Measurements from ENCODE around the gene GH1.
"Not testable (repeated sequence)": the region's sequence is repeated elsewhere in the genome, so short reads cannot be mapped to it uniquely, and the experiment has no call there.

The GH1 gene

DNA sequence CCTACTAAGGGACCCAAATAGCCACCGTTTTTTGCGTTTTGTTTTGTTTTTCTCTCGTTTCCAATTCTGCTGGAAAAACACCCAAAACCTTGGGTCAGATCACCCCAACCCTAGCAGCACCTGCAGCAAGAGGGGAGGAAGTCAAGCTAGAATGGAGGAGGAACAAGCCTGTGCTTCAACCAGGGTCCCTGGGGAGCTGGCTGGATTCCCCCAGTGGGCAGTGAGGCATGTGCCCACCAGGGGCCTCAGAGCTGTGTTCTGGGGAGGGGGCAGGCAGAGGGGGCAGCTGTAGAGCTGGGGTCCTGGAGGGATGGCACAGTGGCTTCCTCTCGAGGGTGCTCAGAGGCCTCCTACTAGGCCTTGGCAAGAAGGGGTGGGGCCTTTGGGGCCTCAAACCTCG is 7.0 kb upstream of the GH1 start:
- no peak for DNase-seq

DNA sequence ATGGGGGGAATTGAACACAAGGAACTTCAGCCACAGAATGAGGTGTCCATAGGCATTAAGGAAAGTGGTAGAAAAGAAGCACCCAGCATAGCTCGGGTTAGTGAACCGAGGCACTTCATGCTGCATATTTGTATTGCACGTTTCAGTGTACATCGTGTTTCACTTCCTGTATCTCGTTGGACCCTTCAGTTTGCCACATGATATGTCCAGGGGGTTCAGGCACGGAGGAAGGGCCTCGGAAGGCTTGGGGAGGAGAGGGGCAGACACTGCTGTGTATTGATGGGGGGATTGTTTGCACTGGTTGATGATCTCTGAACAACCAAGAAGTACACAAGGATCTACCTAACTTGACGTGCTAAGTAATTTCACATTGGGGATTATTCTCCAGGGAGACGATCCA is 3.8 kb upstream of the GH1 start:
- peak in 1 of 4 experiments; percentile 15 for DNase-seq

DNA sequence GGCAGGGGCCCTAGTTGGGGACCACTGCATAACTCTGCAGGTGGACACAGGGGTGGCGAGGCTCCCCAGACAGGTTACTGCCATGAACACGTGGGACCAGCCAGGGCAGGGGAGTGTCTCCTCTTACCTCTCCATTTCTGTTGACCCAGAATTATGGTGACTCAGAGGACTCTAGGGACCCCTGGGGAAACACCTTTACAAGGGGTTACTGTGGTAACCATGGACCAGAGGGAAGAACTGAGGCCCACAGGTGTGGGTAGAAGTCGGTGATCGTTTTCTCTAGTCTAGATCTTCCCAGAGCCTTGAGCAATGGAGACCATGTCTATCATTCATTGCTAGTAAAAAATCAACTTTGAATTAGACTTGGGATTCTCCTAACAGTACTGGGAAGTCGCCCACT is 2.1 kb upstream of the GH1 start:
- not testable (repeated sequence) for DNase-seq

DNA sequence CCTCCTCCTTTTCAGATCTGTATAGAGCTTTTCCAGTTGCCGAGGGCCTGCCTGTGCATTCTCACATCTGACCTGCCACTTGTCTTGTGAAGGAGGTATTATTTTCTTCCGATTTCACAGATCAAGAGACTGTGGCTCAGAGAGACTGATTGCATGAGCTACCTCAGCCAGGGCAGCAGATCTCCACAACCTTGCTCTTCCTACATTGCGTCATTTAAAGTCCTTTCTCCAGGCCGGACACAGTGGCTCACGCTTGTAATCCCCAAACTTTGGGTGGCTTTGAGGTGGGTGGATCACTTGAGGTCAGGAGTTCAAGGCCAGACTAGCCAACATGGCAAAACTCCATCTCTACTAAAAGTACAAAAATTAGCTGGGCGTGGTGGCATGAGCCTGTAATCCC is 1.4 kb upstream of the GH1 start:
- DNase-seq, result not testable (repeated sequence)

DNA sequence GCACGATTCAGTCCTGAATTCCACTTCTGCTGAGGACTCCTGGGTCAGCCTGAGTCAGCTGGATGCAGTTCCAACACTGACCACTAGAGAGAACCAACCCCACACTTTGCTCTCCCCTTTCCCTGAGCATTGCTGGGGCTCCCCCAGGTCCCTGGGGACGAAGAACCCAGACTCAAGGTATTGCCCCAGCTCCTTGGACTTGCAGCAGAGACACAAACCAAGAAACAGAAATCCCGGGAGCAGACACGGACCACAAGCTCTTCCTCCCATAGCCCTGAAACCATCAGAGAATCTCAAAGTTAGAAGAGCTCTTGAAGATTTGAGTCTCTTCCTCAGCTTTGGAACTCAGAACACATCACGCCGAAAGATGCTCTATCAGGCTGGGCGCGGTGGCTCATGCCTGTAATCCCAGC is 678 bp upstream of the GH1 start:
- peak; percentile 72 to 81 (median 78) for DNase-seq

DNA sequence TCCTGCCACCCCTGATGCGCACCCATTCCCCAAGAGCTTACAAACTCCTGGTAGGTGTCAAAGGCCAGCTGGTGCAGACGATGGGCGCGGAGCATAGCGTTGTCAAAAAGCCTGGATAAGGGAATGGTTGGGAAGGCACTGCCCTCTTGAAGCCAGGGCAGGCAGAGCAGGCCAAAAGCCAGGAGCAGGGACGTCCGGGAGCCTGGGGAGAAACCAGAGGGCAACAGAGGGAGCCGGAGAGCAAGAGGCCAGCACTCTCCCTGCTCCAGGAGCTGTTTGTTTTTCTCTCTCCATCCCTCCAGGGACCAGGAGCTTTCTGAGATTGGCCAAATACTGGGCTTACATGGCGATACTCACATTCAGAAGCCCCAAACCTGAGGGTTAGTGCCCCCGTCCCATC is 334 bp downstream of the GH1 start:
- DNase-seq, result no peak

DNA sequence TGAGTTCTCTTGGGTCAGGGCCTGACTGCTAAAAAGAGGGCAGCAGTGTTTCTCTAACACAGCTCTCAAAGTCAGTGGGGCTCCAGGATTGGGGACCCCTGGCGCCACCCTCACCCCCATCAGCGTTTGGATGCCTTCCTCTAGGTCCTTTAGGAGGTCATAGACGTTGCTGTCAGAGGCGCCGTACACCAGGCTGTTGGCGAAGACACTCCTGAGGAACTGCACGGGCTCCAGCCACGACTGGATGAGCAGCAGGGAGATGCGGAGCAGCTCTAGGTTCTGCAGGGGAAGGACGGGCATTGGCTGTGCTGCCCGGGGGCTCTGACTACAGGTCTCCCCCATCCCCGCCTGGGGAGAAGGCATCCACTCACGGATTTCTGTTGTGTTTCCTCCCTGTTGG is 993 bp downstream of the GH1 start:
- DNase-seq, result no peak

DNA sequence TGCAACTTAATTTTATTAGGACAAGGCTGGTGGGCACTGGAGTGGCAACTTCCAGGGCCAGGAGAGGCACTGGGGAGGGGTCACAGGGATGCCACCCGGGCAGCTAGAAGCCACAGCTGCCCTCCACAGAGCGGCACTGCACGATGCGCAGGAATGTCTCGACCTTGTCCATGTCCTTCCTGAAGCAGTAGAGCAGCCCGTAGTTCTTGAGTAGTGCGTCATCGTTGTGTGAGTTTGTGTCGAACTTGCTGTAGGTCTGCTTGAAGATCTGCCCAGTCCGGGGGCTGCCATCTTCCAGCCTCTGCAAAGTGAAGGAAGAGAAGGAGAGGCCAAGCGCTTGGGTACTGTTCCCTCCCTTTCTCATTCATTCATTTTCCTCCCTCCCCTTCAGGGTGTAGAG is 1.4 kb downstream of the GH1 start:
- DNase-seq, result not testable (repeated sequence)

DNA sequence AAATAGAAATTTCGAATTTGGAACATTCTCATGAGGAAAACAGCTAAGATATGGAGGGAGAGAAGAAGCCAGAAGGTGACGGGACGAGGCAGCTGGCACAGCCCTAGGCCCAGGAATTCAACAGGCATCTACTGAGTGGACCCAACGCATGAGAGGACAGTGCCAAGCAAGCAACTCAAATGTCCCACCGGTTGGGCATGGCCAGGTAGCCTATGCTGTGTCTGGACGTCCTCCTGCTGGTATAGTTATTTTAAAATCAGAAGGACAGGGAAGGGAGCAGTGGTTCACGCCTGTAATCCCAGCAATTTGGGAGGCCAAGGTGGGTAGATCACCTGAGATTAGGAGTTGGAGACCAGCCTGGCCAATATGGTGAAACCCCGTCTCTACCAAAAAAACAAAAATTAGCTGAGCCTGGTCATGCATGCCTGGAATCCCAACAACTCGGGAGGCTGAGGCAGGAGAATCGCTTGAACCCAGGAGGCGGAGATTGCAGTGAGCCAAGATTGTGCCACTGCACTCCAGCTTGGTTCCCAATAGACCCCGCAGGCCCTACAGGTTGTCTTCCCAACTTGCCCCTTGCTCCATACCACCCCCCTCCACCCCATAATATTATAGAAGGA is 2.0 kb downstream of the GH1 start:
- no peak for DNase-seq

DNA sequence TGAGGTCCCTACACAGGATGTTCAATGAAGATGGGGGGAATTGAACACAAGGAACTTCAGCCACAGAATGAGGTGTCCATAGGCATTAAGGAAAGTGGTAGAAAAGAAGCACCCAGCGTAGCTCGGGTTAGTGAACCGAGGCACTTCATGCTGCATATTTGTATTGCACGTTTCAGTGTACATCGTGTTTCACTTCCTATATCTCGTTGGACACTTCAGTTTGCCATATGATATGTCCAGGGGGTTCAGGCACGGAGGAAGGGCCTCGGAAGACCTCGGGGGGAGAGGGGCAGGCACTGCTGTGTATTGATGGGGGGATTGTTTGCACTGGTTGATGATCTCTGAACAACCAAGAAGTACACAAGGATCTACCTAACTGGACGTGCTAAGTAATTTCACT is 2.9 kb downstream of the GH1 start:
- peak in 1 of 4 experiments; percentile 28 for DNase-seq

DNA sequence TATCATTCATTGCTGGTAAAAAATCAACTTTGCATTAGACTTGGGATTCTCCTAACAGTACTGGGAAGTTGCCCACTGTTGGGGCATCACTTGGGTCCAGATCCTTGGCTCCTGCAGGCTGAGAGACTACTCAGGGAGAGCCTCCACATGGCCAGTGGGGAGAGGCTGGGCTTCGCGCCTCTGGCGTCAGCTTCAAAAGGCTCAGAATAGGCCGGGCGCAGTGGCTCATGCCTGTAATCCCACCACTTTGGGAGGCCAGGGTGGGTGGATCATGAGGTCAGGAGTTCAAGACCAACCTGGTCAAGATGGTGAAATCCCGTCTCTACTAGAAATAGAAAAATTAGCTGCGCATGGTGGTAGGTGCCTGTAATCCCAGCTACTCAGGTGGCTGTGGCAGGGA is 4.2 kb downstream of the GH1 start:
- DNase-seq, result no peak

DNA sequence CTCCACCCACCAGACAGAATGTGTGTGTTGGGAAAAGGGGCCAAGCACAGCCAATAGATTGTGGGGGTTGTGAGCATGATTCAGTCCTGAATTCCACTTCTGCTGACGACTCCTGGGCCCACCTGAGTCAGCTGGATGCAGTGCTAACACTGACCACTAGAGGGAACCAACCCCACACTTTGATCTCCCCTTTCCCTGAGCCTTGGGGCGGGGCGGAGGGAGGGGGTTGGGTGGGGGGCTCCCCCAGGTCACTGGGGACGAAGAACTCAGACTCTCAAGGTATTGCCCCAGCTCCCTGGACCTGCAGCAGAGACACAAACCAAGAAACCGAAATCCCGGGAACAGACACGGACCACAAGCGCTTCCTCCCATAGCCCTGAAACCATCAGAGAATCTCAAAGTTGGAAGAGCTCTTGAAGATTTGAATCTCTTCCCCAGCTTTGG is 7.0 kb downstream of the GH1 start:
- DNase-seq, result peak; percentile 32 to 58 (median 48)

DNA sequence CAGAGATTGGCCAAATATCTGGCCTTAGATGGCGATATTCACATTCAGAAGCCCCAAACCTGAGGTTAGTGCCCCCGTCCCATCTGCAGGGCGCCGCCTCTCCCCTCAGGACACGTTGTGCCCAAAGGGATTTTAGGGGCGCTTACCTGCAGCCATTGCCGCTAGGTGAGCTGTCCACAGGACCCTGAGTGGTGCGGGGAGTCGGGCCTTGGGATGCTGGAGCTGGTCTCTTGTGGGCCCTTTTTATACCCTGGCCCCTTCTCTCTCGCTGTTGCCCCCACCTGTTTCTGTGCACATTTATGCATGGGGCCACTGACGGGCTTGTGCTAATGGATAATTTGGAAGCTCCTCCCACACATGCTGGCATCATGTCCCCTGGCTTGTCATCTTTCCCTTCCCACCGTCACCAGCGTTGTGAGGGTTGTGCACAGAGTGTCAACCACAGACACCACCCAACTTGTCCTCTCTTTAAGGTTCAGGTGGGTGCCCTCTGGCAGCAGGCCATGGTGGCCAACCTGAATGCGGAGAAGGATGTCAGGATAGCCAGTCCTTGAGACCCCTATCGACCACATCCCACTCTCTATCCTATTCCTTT is 7.5 kb downstream of the GH1 start, which contains the start of gene CSHL1:
Gene CSHL1 (minus strand): TSS at position 218 of the 595 bp plus-strand sequence. CDS start 62 bp downstream, at position 156.
- no peak for DNase-seq

DNA sequence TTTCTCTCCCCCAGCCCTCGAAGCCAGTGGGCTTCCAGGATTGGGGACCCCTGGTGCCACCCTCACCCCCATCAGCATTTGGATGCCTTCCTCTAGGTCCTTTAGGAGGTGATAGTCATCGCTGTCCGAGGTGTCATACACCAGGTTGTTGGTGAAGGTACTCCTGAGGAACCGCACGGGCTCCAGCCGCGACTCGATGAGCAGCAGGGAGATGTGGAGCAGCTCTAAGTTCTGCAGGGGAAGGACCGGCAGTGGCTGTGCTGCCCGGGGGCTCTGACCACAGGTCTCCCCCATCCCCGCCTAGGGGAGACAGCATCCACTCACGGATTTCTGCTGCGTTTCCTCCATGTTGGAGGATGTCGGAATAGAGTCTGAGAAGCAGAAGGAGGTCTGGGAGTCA is 8.5 kb downstream of the GH1 start:
- no peak for DNase-seq

DNA sequence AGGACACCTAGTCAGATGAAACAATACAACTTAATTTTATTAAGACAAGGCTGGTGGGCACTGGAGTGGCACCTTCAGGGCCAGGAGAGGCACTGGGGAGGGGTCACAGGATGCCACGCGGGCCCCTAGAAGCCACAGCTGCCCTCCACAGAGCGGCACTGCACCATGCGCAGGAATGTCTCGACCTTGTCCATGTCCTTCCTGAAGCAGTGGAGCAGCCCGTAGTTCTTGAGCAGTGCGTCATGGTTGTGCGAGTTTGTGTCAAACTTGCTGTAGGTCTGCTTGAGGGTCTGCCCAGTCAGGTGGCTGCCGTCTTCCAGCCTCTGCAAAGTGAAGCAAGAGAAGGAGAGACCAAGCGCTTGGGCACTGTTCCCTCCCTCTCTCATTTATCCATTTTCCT is 9.1 kb downstream of the GH1 start:
- DNase-seq, result not testable (repeated sequence)

DNA sequence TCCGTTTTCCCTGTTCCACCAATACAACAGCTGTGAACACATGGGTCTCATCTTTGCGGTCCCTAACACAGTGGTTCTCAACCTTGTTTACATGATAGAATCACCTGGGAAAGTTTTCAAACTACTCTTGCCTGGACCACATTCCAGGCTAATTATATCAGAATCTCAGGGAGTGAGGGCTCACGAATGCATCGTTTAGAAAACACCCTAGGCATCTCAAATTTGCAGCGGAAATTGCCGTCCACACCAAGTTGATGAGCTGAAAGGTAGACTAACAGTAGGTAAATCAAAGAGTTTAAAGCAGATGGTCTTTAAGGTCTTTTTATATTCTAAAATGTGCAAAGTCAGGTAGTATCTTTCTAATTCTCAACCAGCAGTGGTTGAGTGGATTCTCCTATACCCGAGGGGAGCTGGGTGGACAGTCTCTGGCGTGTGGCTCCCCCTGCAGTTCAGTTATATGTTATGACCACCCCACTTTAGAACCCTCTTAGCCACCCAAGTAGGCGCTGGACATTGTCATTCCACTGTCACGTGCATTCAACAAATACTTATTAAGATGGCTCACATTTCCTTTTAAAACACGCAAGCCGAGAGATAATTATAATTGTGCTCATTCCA is 11.4 kb downstream of the GH1 start:
- DNase-seq, result peak in 3 of 4 experiments; percentile 20 to 30 (median 25)

DNA sequence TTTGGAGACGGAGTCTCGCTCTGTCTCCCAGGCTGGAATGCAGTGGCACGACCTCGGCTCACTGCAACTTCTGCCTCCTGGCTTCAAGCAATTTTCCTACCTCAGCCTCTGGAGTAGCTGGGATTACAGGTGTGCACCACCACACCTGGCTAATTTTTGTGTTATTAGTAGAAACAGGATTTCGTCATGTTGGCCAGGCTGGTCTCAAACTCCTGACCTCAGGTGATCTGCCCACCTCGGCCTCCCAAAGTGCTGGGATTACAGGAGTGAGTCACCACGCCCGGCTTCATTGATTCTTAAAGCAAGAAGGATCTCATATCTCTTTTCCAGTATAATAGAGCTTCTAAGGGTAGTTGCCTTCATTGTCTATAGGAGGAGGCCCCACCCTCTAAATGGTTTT is 13.8 kb downstream of the GH1 start:
- not testable (repeated sequence) for DNase-seq

DNA sequence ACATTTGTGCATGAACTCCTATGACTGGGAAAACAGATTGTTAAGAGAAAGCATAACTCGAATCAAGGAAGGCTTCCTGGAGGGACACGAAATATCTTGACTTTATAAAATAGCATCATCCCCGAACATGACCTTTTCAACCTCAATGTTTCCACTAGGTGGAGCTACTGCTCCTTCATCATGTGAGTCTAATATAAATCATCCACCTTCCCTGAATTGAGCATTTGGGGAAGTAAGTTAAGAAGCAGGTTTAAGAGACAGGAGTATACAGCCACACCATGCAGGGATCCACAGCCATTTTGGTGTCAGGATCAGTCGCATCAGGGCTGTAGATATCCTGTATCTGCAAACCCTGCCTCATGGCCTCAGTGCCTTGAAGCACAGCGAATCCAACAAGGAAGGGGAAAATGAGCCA is 14.8 kb downstream of the GH1 start:
- peak in 2 of 4 experiments; percentile 12 to 26 for DNase-seq

DNA sequence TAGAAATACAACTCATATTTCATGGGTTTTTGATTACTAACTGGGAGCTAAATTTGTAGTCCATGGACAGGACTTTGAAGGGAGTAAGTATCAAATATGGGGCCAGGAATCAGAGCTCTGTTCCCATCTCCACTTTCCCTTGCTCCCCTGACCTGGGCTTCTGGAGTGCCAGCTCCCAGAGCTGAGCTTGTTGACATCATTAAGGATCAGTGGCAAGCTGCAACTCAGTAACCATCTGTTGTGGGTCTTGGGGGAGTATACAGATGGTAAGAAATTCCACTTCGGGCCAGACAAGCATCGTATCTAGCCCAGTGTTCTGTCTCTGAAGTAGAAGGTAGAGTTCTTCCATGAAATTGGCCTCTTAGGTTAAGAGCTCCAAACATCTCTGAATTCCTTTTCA is 16.7 kb downstream of the GH1 start:
- not testable (repeated sequence) for DNase-seq

DNA sequence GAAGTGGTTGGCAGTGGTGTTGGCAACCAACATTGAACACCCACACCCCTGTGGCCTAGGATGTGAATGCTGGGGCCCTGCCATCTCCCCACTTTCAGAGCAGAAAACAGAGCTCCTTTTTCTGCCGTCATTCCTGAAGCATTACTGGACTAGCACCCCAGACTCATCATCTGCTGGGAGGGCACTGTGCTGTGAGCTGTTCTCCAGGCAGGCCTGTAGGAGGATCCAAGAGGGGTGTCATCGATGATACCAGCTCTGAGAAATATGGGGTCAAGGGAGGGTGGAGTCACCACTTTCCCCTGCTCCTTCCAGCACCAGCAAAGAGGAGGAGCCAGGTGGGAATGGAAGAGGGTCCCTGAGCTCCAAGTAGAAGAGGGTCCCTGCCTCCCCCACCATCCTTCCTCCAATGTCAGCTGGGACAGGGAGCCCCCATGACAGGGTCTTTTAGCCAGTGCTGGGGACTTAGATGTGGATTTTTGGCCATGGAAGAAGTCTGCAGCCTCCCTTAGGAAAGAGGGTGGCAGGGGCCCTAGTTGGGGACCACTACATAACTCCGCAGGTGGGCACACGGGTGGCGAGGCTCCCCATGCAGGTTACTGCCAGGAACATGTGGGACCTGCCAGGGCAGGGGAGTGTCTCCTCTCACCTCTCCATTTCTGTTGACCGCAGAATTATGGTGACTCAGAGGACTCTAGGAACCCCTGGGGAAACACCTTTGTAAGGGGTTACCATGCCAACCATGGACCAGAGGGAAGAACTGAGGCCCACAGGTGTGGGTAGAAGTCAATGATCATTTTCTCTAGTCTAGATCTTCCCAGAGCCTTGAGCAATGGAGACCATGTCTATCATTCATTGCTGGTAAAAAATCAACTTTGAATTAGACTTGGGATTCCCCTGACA is 19.5 kb downstream of the GH1 start:
- not testable (repeated sequence) for DNase-seq

DNA sequence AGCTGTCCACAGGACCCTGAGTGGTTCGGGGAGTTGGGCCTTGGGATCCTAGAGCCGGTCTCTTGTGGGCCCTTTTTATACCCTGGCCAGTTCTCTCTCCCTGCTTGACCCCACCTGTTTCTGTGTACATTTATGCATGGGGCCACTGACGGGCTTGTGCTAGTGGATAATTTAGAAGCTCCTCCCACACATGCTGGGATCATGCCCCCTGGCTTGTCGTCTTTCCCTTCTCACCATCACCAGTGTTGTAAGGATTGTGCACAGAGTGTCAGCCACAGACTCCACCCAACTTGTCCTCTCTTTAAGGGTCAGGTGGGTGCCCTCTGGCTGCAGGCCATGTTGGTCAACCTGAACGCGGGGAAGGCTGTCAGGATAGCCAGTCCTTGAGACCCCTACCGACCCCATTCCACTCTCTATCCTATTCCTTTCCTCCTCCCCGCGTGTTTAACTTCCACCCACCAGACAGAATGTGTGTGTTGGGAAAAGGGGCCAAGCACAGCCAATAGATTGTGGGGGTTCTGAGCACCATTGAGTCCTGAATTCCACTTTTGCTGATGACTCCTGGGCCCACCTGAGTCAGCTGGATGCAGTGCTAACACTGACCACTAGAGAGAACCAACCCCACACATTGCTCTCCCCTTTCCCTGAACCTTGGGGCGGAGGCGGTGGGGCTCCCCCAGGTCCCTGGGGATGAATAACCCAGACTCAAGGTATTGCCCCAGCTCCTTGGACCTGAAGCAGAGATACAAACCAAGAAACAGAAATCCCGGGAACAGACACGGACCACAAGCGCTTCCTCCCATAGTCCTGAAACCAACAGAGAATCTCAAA is 21.9 kb downstream of the GH1 start, which contains the start of gene CSH1:
Gene CSH1 (minus strand): TSS at position 51 of the 831 bp plus-strand sequence. CDS start 63 bp downstream, outside the sequence.
- DNase-seq, result not testable (repeated sequence)

DNA sequence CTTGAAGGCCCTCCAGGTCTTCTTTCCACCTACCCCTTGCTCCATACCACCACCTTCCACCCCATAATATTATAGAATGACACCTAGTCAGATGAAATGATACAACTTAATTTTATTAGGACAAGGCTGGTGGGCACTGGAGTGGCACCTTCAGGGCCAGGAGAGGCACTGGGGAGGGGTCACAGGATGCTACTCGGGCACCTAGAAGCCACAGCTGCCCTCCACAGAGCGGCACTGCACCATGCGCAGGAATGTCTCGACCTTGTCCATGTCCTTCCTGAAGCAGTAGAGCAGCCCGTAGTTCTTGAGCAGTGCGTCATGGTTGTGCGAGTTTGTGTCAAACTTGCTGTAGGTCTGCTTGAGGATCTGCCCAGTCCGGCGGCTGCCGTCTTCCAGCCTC is 23.8 kb downstream of the GH1 start:
- DNase-seq, result not testable (repeated sequence)

Data from suppressor macrophage (primary cell).